ENCODE data around the gene CCDC167. TPM values are rescaled to one million over a fixed set of nuclear protein-coding genes. Genes with fewer than 3 reads are reported as not detected.

CCDC167 gene
- total RNA-seq, 1 experiment from 2014 or later, result 31.9 TPM

DNA sequence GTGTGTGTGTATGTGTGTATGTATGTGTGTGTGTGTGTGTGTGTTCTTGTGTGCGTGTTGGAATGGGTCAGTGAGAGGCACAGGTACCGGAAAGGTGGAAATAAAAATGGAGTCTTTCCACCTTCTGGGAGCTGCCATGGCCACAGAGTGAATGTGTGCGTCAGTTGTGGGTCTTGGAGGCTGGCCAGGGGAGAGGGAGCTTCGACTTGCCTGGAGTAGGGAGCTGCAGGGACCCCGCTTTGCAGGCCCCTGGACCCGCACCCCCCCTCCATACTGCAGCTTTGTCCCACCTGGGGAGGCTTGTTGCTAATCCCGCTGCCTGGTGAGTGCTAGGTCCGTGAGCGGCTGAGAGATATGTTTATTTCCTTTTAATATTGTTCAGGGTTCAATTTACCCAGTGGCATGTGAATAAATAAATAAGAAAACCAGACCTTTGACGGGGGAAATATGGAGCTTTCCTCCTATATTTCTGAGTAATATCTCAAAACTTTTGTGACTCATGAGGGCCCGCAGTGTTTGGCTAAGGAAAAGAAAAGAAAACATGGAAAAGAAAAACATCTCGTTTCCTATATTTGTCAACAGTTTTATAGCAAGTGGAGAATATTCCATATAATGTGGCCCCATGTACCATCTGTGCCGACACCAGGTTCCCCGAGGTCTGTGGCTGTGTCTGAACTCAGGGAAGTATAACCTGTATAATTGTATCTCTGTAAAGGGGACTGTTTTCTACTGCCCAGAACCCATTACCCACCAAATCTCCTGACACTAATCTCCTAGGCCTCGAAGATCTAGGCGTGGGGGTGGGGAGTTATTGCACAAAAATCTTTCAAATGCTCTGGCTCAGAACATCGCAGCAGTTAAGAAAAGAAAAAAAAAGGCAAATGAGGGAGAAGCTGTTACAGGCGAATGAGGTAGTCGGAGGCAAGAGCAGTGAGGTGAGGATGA lies 24.6 kb upstream of the CCDC167 start:
- H2AFZ ChIP-seq (ENCODE audit: low read length), result no peak overlapping the region
- H2BK5ac ChIP-seq (ENCODE audit: insufficient read length, low read length), result no peak overlapping the region
- H2BK12ac ChIP-seq (ENCODE audit: insufficient read length, low read depth, low read length), result no peak overlapping the region
- H3K18ac ChIP-seq (ENCODE audit: insufficient read length, low read depth, low read length), result no peak overlapping the region
- no peaks in the 10 kb centered on the region for H3K79me1 ChIP-seq (ENCODE audit: insufficient read depth, low read depth, low read length, poor library complexity, severe bottlenecking)
- H4K91ac ChIP-seq (ENCODE audit: insufficient read length, low read depth, low read length), result no peak overlapping the region
- TF ChIP-seq, protein P1, sequence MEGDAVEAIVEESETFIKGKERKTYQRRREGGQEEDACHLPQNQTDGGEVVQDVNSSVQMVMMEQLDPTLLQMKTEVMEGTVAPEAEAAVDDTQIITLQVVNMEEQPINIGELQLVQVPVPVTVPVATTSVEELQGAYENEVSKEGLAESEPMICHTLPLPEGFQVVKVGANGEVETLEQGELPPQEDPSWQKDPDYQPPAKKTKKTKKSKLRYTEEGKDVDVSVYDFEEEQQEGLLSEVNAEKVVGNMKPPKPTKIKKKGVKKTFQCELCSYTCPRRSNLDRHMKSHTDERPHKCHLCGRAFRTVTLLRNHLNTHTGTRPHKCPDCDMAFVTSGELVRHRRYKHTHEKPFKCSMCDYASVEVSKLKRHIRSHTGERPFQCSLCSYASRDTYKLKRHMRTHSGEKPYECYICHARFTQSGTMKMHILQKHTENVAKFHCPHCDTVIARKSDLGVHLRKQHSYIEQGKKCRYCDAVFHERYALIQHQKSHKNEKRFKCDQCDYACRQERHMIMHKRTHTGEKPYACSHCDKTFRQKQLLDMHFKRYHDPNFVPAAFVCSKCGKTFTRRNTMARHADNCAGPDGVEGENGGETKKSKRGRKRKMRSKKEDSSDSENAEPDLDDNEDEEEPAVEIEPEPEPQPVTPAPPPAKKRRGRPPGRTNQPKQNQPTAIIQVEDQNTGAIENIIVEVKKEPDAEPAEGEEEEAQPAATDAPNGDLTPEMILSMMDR (conservative IDR thresholded peaks at IDR 0.05), result no peak
- Mint-ChIP-seq H3K27me3 (ENCODE audit: low read depth) (peaks cover 26% of the 10 kb centered on the region), H3K36me3 (ENCODE audit: insufficient read depth in 1 of 3, low read depth in 3 of 3) (no peaks in the 10 kb centered on the region), H3K27ac (no peak overlapping the region), H3K9me3 (no peaks in the 10 kb centered on the region; a peak in 2 of 5 replicates), H3K4me3 (no peak overlapping the region), H3K4me1 (peaks cover 10 to 18% of the 10 kb centered on the region in 2 experiments)
- no peak overlapping the region for H3K4ac ChIP-seq (ENCODE audit: low read depth, low read length)
- no CpG with 5 or more reads among the region's 19 CpGs for WGBS (ENCODE audit: extremely low coverage, insufficient read length, low lambda C conversion rate)
- no peak overlapping the region for H4K5ac ChIP-seq (ENCODE audit: insufficient read length, low read depth, low read length)
- no peak overlapping the region for H2AK5ac ChIP-seq (ENCODE audit: insufficient read length, low read length)
- no peak overlapping the region for H2BK20ac ChIP-seq (ENCODE audit: low read depth, low read length, poor library complexity, severe bottlenecking)
- H4K8ac ChIP-seq (replicated peaks; ENCODE audit: insufficient read length, low read depth, low read length), result no peak overlapping the region
- H3T11ph ChIP-seq (ENCODE audit: low read length), result no peak overlapping the region
- no peak overlapping the region for H2BK15ac ChIP-seq (ENCODE audit: low read depth, low read length)
- no peaks in the 10 kb centered on the region for H3K79me2 ChIP-seq (ENCODE audit: insufficient read depth, low read length)
- H3K4me1 ChIP-seq (ENCODE audit: insufficient read depth, low read length), result no peaks in the 10 kb centered on the region
- no peak overlapping the region for H2BK120ac ChIP-seq (ENCODE audit: low read depth, low read length, poor library complexity, severe bottlenecking)
- H3K56ac ChIP-seq (ENCODE audit: insufficient read length, low read depth, low read length), result no peak overlapping the region
- H4K20me1 ChIP-seq (ENCODE audit: control insufficient read depth, insufficient read depth, insufficient read length), result no peaks in the 10 kb centered on the region
- no peak overlapping the region for H3K9ac ChIP-seq (ENCODE audit: extremely low read depth, insufficient read length, low read length)
- H3K23me2 ChIP-seq (ENCODE audit: insufficient read length, low read depth, low read length, poor library complexity, severe bottlenecking), result no peaks in the 10 kb centered on the region
- no peak overlapping the region for H3K14ac ChIP-seq (ENCODE audit: insufficient read depth, low read length)
- no peak overlapping the region for H3K23ac ChIP-seq (ENCODE audit: insufficient read length, low read depth, low read length)
- no peaks in the 10 kb centered on the region for H3K27me3 ChIP-seq (ENCODE audit: insufficient read depth, low read length)
- DNase-seq, result no peak
- no peak overlapping the region for H3K27ac ChIP-seq (ENCODE audit: insufficient read length, low read depth, low read length)
- no peak overlapping the region for H3K4me2 ChIP-seq (ENCODE audit: insufficient read depth, insufficient read length, low read length)
- no peaks in the 10 kb centered on the region for H3K9me3 ChIP-seq (ENCODE audit: control insufficient read depth, low read depth, low read length)
